ENCODE results near the gene AP1AR. TPM values are rescaled to one million over a fixed set of nuclear protein-coding genes. Genes with fewer than 3 reads are reported as not detected.

AP1AR gene
- total RNA-seq, 1 experiment from 2014 or later = 22.4 TPM

GRCh38 chr4:112318239-112319142 is 86.9 kb downstream of the AP1AR start:
- ATAC-seq = no peak
- Mint-ChIP-seq H3K27ac (no peak overlapping the region), H3K9me3 (no peaks in the 10 kb centered on the region), H3K27me3 (ENCODE audit: low read depth) (no peaks in the 10 kb centered on the region), H3K4me1 (no peaks in the 10 kb centered on the region), H3K36me3 (no peaks in the 10 kb centered on the region), H3K4me3 (no peak overlapping the region)
- no peak for DNase-seq (ENCODE audit: low spot score)
- ChIA-PET CTCF (interaction anchor here (1.4 kb wide), 1 partner anchor 204 kb away, joined by 4 read pairs; no protein-coding TSS in a partner anchor), POLR2A (no interaction called here)
- no peak for TF ChIP-seq ZNF396 (CRISPR knock-in tag; IDR thresholded peaks at IDR 0.05; ENCODE audit: borderline replicate concordance)
- no peak for TF ChIP-seq JUN (CRISPR knock-in tag; IDR thresholded peaks at IDR 0.05)
- no peak for TF ChIP-seq EMX1 (CRISPR knock-in tag; IDR thresholded peaks at IDR 0.05)
- no peak for TF ChIP-seq ERG (CRISPR knock-in tag; IDR thresholded peaks at IDR 0.05)
- no peak for TF ChIP-seq NR3C1 (CRISPR knock-in tag; conservative IDR thresholded peaks at IDR 0.05; ENCODE audit: low read depth)
- TF ChIP-seq, protein P1, sequence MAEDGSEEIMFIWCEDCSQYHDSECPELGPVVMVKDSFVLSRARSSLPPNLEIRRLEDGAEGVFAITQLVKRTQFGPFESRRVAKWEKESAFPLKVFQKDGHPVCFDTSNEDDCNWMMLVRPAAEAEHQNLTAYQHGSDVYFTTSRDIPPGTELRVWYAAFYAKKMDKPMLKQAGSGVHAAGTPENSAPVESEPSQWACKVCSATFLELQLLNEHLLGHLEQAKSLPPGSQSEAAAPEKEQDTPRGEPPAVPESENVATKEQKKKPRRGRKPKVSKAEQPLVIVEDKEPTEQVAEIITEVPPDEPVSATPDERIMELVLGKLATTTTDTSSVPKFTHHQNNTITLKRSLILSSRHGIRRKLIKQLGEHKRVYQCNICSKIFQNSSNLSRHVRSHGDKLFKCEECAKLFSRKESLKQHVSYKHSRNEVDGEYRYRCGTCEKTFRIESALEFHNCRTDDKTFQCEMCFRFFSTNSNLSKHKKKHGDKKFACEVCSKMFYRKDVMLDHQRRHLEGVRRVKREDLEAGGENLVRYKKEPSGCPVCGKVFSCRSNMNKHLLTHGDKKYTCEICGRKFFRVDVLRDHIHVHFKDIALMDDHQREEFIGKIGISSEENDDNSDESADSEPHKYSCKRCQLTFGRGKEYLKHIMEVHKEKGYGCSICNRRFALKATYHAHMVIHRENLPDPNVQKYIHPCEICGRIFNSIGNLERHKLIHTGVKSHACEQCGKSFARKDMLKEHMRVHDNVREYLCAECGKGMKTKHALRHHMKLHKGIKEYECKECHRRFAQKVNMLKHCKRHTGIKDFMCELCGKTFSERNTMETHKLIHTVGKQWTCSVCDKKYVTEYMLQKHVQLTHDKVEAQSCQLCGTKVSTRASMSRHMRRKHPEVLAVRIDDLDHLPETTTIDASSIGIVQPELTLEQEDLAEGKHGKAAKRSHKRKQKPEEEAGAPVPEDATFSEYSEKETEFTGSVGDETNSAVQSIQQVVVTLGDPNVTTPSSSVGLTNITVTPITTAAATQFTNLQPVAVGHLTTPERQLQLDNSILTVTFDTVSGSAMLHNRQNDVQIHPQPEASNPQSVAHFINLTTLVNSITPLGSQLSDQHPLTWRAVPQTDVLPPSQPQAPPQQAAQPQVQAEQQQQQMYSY (CRISPR knock-in tag; IDR thresholded peaks at IDR 0.05) = no peak
- TF ChIP-seq NR1H2 (CRISPR knock-in tag; IDR thresholded peaks at IDR 0.05) = no peak
- TF ChIP-seq ZNF416 (CRISPR knock-in tag; IDR thresholded peaks at IDR 0.05) = no peak
- TF ChIP-seq ELF4 (CRISPR knock-in tag; IDR thresholded peaks at IDR 0.05; ENCODE audit: low read depth) = no peak
- TF ChIP-seq, protein P2, sequence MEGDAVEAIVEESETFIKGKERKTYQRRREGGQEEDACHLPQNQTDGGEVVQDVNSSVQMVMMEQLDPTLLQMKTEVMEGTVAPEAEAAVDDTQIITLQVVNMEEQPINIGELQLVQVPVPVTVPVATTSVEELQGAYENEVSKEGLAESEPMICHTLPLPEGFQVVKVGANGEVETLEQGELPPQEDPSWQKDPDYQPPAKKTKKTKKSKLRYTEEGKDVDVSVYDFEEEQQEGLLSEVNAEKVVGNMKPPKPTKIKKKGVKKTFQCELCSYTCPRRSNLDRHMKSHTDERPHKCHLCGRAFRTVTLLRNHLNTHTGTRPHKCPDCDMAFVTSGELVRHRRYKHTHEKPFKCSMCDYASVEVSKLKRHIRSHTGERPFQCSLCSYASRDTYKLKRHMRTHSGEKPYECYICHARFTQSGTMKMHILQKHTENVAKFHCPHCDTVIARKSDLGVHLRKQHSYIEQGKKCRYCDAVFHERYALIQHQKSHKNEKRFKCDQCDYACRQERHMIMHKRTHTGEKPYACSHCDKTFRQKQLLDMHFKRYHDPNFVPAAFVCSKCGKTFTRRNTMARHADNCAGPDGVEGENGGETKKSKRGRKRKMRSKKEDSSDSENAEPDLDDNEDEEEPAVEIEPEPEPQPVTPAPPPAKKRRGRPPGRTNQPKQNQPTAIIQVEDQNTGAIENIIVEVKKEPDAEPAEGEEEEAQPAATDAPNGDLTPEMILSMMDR (IDR thresholded peaks at IDR 0.05) = no peak
- TF ChIP-seq SP1 (CRISPR knock-in tag; conservative IDR thresholded peaks at IDR 0.05) = no peak
- no peak for TF ChIP-seq ZNF425 (CRISPR knock-in tag; conservative IDR thresholded peaks at IDR 0.05)
- TF ChIP-seq FOXK1 (CRISPR knock-in tag; IDR thresholded peaks at IDR 0.05) = no peak
- TF ChIP-seq GTF2I (CRISPR knock-in tag; conservative IDR thresholded peaks at IDR 0.05) = no peak
- TF ChIP-seq SOX15 (CRISPR knock-in tag; IDR thresholded peaks at IDR 0.05) = no peak
- no peak for TF ChIP-seq ATF2 (CRISPR knock-in tag; IDR thresholded peaks at IDR 0.05; ENCODE audit: borderline replicate concordance, low read depth)

Other genes starting within 250 kb of the AP1AR start
- 0.22 to 0.23 TPM (median 0.23 TPM) in 3 replicates for gene FAM241A, start 86.3 kb upstream of the AP1AR start, total RNA-seq (2021)
- gene TIFA, start 54.1 kb downstream of the AP1AR start, total RNA-seq (2021) = 1.4 to 3.6 TPM (median 1.8 TPM) in 3 replicates
- 0.37 to 0.57 TPM (median 0.50 TPM) in 3 replicates for gene ALPK1, start 65.6 kb downstream of the AP1AR start, total RNA-seq (2021)

Data from WTC11 (cell line).